Neuron (in vitro differentiated cells): Measurements from ENCODE around the gene CRYBG2.
"Not testable (repeated sequence)": the region's sequence is repeated elsewhere in the genome, so short reads cannot be mapped to it uniquely, and the experiment has no call there.

Source experiments
- H2AFZ ChIP-seq: one replicate; pipeline ENCODE4 v1.6.1; 2013; ENCODE audit warnings: low read depth, mild to moderate bottlenecking, inconsistent platforms, low read length, moderate library complexity
- H3K27me3 ChIP-seq: one replicate; pipeline ENCODE4 v1.6.1; 2013; ENCODE audit warnings: low read length; ENCODE audit not compliant: insufficient read depth
- H3K36me3 ChIP-seq: one replicate; pipeline ENCODE4 v1.6.1; 2013; ENCODE audit warnings: low read length; ENCODE audit not compliant: insufficient read depth
- H3K4me1 ChIP-seq: one replicate; pipeline ENCODE4 v1.6.1; 2013; ENCODE audit warnings: low read length; ENCODE audit not compliant: insufficient read depth
- H3K4me3 ChIP-seq: 2 replicates; pipeline ENCODE4 v1.5.1; 2013; ENCODE audit warnings: mild to moderate bottlenecking, low read length, moderate library complexity
- H3K9me3 ChIP-seq: one replicate; pipeline ENCODE4 v1.6.1; 2013; ENCODE audit warnings: low read length

The CRYBG2 gene

GRCh38 chr1:26337206-26337535, 16.8 kb downstream of the CRYBG2 start:
- Histone ChIP-seq H2AFZ (no peak overlapping the region), H3K4me3 (no peak overlapping the region)

GRCh38 chr1:26336477-26337205, 17.3 kb downstream of the CRYBG2 start:
- no peak overlapping the region for H3K4me3 ChIP-seq
- H3K4me1 ChIP-seq = no peaks in the 10 kb centered on the region
- no peaks in the 10 kb centered on the region for H3K27me3 ChIP-seq
- no peaks in the 10 kb centered on the region for H3K36me3 ChIP-seq
- no peaks in the 10 kb centered on the region for H3K9me3 ChIP-seq
- no peak overlapping the region for H2AFZ ChIP-seq

More at GRCh38 chr1:26337206-26337535, 16.8 kb downstream of the CRYBG2 start:
- Histone ChIP-seq H3K4me1 (no peaks in the 10 kb centered on the region), H3K9me3 (no peaks in the 10 kb centered on the region), H3K27me3 (no peaks in the 10 kb centered on the region), H3K36me3 (no peaks in the 10 kb centered on the region)

GRCh38 chr1:26335774-26336476, 18.0 kb downstream of the CRYBG2 start:
- no peak overlapping the region for H2AFZ ChIP-seq

GRCh38 chr1:26333312-26333711, 20.6 kb downstream of the CRYBG2 start:
- not testable (repeated sequence) for H3K4me3 ChIP-seq, H3K9me3 ChIP-seq, H3K36me3 ChIP-seq, H3K27me3 ChIP-seq, H3K4me1 ChIP-seq, H2AFZ ChIP-seq

More at GRCh38 chr1:26335774-26336476, 18.0 kb downstream of the CRYBG2 start:
- H3K36me3 ChIP-seq = no peaks in the 10 kb centered on the region
- H3K4me1 ChIP-seq = no peaks in the 10 kb centered on the region
- no peaks in the 10 kb centered on the region for H3K27me3 ChIP-seq
- no peak overlapping the region for H3K4me3 ChIP-seq
- H3K9me3 ChIP-seq = no peaks in the 10 kb centered on the region

GRCh38 chr1:26330276-26330675, 23.7 kb downstream of the CRYBG2 start:
- H3K4me1 ChIP-seq = peaks cover 3% of the 10 kb centered on the region

GRCh38 chr1:26329380-26329779, 24.6 kb downstream of the CRYBG2 start:
- not testable (repeated sequence) for H3K36me3 ChIP-seq, H3K4me1 ChIP-seq, H3K9me3 ChIP-seq

More at GRCh38 chr1:26330276-26330675, 23.7 kb downstream of the CRYBG2 start:
- Histone ChIP-seq H3K4me3 (no peak overlapping the region), H2AFZ (no peak overlapping the region), H3K27me3 (no peaks in the 10 kb centered on the region), H3K36me3 (no peaks in the 10 kb centered on the region), H3K9me3 (no peaks in the 10 kb centered on the region)

GRCh38 chr1:26328597-26328996, 25.3 kb downstream of the CRYBG2 start:
- H3K9me3 ChIP-seq = no peaks in the 10 kb centered on the region
- H3K36me3 ChIP-seq = no peaks in the 10 kb centered on the region
- peaks cover 3% of the 10 kb centered on the region for H3K4me1 ChIP-seq

More at GRCh38 chr1:26329380-26329779, 24.6 kb downstream of the CRYBG2 start:
- not testable (repeated sequence) for H2AFZ ChIP-seq, H3K27me3 ChIP-seq, H3K4me3 ChIP-seq

GRCh38 chr1:26327956-26328362, 26.0 kb downstream of the CRYBG2 start:
- H3K36me3 ChIP-seq = no peaks in the 10 kb centered on the region
- H3K27me3 ChIP-seq = no peaks in the 10 kb centered on the region
- H2AFZ ChIP-seq = no peak overlapping the region
- no peaks in the 10 kb centered on the region for H3K9me3 ChIP-seq
- peaks cover 3% of the 10 kb centered on the region for H3K4me1 ChIP-seq
- no peak overlapping the region for H3K4me3 ChIP-seq

More at GRCh38 chr1:26328597-26328996, 25.3 kb downstream of the CRYBG2 start:
- Histone ChIP-seq H3K27me3 (no peaks in the 10 kb centered on the region), H3K4me3 (no peak overlapping the region), H2AFZ (no peak overlapping the region)

GRCh38 chr1:26324550-26324949, 29.4 kb downstream of the CRYBG2 start:
- H3K4me1 ChIP-seq = peaks cover 5% of the 10 kb centered on the region
- H3K36me3 ChIP-seq = no peaks in the 10 kb centered on the region
- no peak overlapping the region for H2AFZ ChIP-seq
- no peak overlapping the region for H3K4me3 ChIP-seq
- no peaks in the 10 kb centered on the region for H3K27me3 ChIP-seq
- no peaks in the 10 kb centered on the region for H3K9me3 ChIP-seq

GRCh38 chr1:26323382-26323781, 30.5 kb downstream of the CRYBG2 start:
- Histone ChIP-seq H3K36me3 (no peaks in the 10 kb centered on the region), H3K4me1 (peaks cover 5% of the 10 kb centered on the region), H3K4me3 (no peak overlapping the region)

GRCh38 chr1:26322042-26322331, 31.9 kb downstream of the CRYBG2 start:
- Histone ChIP-seq H3K4me3 (no peak overlapping the region), H3K4me1 (peaks cover 2% of the 10 kb centered on the region), H2AFZ (no peak overlapping the region), H3K9me3 (no peaks in the 10 kb centered on the region), H3K27me3 (no peaks in the 10 kb centered on the region), H3K36me3 (no peaks in the 10 kb centered on the region)

More at GRCh38 chr1:26323382-26323781, 30.5 kb downstream of the CRYBG2 start:
- H3K27me3 ChIP-seq = no peaks in the 10 kb centered on the region
- no peaks in the 10 kb centered on the region for H3K9me3 ChIP-seq
- no peak overlapping the region for H2AFZ ChIP-seq

GRCh38 chr1:26321315-26322041, 32.5 kb downstream of the CRYBG2 start:
- Histone ChIP-seq H3K27me3 (no peaks in the 10 kb centered on the region), H3K9me3 (no peaks in the 10 kb centered on the region), H3K4me1 (peaks cover 2% of the 10 kb centered on the region), H3K36me3 (no peaks in the 10 kb centered on the region), H3K4me3 (no peak overlapping the region), H2AFZ (no peak overlapping the region)

GRCh38 chr1:26320896-26321295, 33.0 kb downstream of the CRYBG2 start:
- Histone ChIP-seq H3K36me3 (no peaks in the 10 kb centered on the region), H2AFZ (no peak overlapping the region), H3K27me3 (no peaks in the 10 kb centered on the region), H3K4me3 (no peak overlapping the region), H3K9me3 (no peaks in the 10 kb centered on the region), H3K4me1 (peaks cover 2% of the 10 kb centered on the region)
